ENCODE measurements around the gene KIF23. TPM values are rescaled to one million over a fixed set of nuclear protein-coding genes. Genes with fewer than 3 reads are reported as not detected.

The KIF23 gene
- total RNA-seq, 3 donors from 2014 or later (not counting 1 experiment from before 2014, with no cell fraction given) = 1.2 to 2.1 (median 1.9) TPM

DNA sequence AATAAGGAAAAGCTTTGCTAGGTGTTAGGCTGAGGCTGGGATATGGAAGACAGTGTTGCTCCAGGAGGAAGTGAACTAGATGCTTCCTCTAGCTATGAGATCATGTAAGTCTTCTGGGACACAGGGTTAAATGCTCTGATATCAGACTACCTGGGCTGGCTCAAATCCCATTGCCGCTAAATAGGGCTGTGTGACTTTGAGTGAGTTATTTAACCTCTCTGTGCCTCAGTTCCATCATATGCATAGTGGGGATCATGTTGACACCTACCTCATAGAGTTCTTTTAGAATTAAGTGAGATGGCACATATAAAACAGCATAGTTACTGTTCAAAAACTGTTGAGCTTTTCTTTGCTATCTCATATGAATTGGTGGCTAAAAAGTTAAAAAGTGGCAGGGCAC, 51.1 kb downstream of the KIF23 start:
- DNase-seq (no peak), ATAC-seq (no peak)
- no peaks in the 10 kb centered on the region for H3K36me3 Mint-ChIP-seq
- Histone ChIP-seq H3K9me3 (ENCODE audit: control insufficient read depth, insufficient read depth, low read length) (no peaks in the 10 kb centered on the region), H3K27ac (ENCODE audit: low read length) (no peak overlapping the region), H3K36me3 (ENCODE audit: control insufficient read depth, insufficient read depth, low read length) (no peaks in the 10 kb centered on the region), H3K27me3 (ENCODE audit: control insufficient read depth, insufficient read depth, low read length) (peaks cover 2% of the 10 kb centered on the region), H3K4me3 (ENCODE audit: low read length) (no peak overlapping the region), H3K4me1 (ENCODE audit: control insufficient read depth, insufficient read depth, low read length) (peaks cover 51% of the 10 kb centered on the region)
- 88% methylated on average over 1 of the region's 1 CpG for WGBS (ENCODE audit: insufficient coverage)
- intact Hi-C loops (cut with micrococcal nuclease) = loop anchor here (5.0 kb wide), 2 partner anchors 202 to 837 kb away; no protein-coding TSS in a partner anchor
- peaks cover 32 to 38% of the 10 kb centered on the region in 2 donors for H3K4me1 Mint-ChIP-seq
- H3K4me3 Mint-ChIP-seq = no peak overlapping the region
- no peak for TF ChIP-seq CTCF (IDR thresholded peaks at IDR 0.05)
- no peak overlapping the region for H3K27ac Mint-ChIP-seq
- no peaks in the 10 kb centered on the region for H3K9me3 Mint-ChIP-seq
- H3K27me3 Mint-ChIP-seq (ENCODE audit: low read depth in 2 of 2) = peaks cover 14 to 17% of the 10 kb centered on the region in 2 donors

DNA sequence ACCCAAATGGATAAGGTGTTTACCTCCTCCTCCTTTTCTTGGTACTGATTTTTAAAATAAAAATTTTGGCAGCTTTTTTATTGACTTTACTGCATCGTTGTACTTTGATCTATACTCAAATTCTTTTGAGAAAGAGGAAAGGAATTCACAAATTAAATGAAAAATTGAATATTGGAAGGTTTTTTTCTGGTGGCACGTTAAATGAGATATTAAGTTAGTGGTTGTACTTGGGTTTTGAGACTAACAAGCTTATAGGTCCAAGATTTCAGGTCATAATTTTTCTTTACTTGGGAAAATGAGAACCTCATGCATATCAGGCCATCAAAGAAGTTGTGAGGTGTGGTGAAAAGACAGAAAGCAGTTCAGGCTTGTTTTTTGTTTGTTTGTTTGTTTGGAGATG, 52.6 kb downstream of the KIF23 start:
- no peak overlapping the region for H3K4me3 Mint-ChIP-seq
- peaks cover 30 to 34% of the 10 kb centered on the region in 2 donors for H3K4me1 Mint-ChIP-seq
- Histone ChIP-seq H3K27me3 (ENCODE audit: control insufficient read depth, insufficient read depth, low read length) (peaks cover 2% of the 10 kb centered on the region), H3K4me3 (ENCODE audit: low read length) (no peak overlapping the region), H3K4me1 (ENCODE audit: control insufficient read depth, insufficient read depth, low read length) (peaks cover 48% of the 10 kb centered on the region), H3K27ac (ENCODE audit: low read length) (no peak overlapping the region), H3K36me3 (ENCODE audit: control insufficient read depth, insufficient read depth, low read length) (no peaks in the 10 kb centered on the region), H3K9me3 (ENCODE audit: control insufficient read depth, insufficient read depth, low read length) (no peaks in the 10 kb centered on the region)
- H3K9me3 Mint-ChIP-seq = no peaks in the 10 kb centered on the region
- peak overlapping the region in 1 of 2 donors; percentile 29 for H3K27ac Mint-ChIP-seq
- DNase-seq (no peak), ATAC-seq (no peak)
- no peaks in the 10 kb centered on the region for H3K36me3 Mint-ChIP-seq
- WGBS (ENCODE audit: insufficient coverage) = 87% methylated on average over 2 of the region's 2 CpGs
- intact Hi-C loops (cut with micrococcal nuclease) = loop anchor here (5.0 kb wide), 2 partner anchors 201 to 836 kb away; no protein-coding TSS in a partner anchor
- peaks cover 17 to 22% of the 10 kb centered on the region in 2 donors for H3K27me3 Mint-ChIP-seq (ENCODE audit: low read depth in 2 of 2)
- no peak for TF ChIP-seq CTCF (IDR thresholded peaks at IDR 0.05)

DNA sequence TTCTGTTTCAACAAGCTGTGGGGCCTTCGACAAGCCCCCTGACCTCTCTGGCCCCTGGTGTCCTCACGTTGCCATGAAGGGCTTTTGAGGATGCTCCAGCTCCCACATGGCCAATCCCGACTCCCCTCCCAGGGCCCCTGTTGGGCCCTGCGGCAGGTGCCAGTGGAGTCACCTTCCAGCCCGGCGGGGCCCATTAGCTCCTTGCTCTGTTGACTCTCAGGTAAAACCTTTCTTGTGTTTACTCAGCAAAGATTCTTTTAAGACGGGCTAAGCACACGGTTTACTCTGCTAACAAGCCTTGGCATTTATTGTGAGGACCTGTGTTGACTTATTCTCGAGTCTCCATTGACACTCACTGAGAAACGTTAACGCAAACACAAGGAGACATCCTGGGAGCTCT, 53.5 kb downstream of the KIF23 start:
- peak overlapping the region; percentile 6 for H3K4me3 Mint-ChIP-seq
- Histone ChIP-seq H3K4me3 (ENCODE audit: low read length) (no peak overlapping the region), H3K9me3 (ENCODE audit: control insufficient read depth, insufficient read depth, low read length) (no peaks in the 10 kb centered on the region), H3K4me1 (ENCODE audit: control insufficient read depth, insufficient read depth, low read length) (peaks cover 39% of the 10 kb centered on the region), H3K36me3 (ENCODE audit: control insufficient read depth, insufficient read depth, low read length) (no peaks in the 10 kb centered on the region), H3K27me3 (ENCODE audit: control insufficient read depth, insufficient read depth, low read length) (peaks cover 2% of the 10 kb centered on the region), H3K27ac (ENCODE audit: low read length) (peak overlapping the region; percentile 81)
- H3K36me3 Mint-ChIP-seq = no peaks in the 10 kb centered on the region
- intact Hi-C loops (cut with micrococcal nuclease) = loop anchor here (1.0 to 5.0 kb wide), 7 partner anchors 14 to 1025 kb away; no protein-coding TSS in a partner anchor
- ATAC-seq (no peak), DNase-seq (no peak)
- peaks cover 17 to 30% of the 10 kb centered on the region in 2 donors for H3K27me3 Mint-ChIP-seq (ENCODE audit: low read depth in 2 of 2)
- peaks cover 25 to 28% of the 10 kb centered on the region in 2 donors for H3K4me1 Mint-ChIP-seq
- whole genome bisulfite sequencing (ENCODE audit: insufficient coverage) = 92% methylated on average over 11 of the region's 11 CpGs
- H3K27ac Mint-ChIP-seq = peak overlapping the region; percentile 89 to 98
- no peaks in the 10 kb centered on the region for H3K9me3 Mint-ChIP-seq
- no peak for TF ChIP-seq CTCF (IDR thresholded peaks at IDR 0.05)

All from natural killer cell (primary cell).